ENCODE measurements around the gene TKT.

Gene TKT

GRCh38 chr3:53240989-53241972, 14.5 kb downstream of the TKT start:
- Mint-ChIP-seq H3K4me1 (peaks cover 22% of the 10 kb centered on the region), H3K4me3 (no peak overlapping the region), H3K27me3 (ENCODE audit: low read depth, poor library complexity) (no peaks in the 10 kb centered on the region), H3K9me3 (no peaks in the 10 kb centered on the region), H3K36me3 (ENCODE audit: low read depth) (peaks cover 35% of the 10 kb centered on the region), H3K27ac (no peak overlapping the region)
- DNase-seq: no peak
- TF ChIP-seq CTCF (IDR thresholded peaks at IDR 0.05): no peak

GRCh38 chr3:53239800-53240199, 16.0 kb downstream of the TKT start:
- Mint-ChIP-seq H3K4me3 (no peak overlapping the region), H3K9me3 (no peaks in the 10 kb centered on the region), H3K4me1 (peaks cover 17% of the 10 kb centered on the region), H3K27me3 (ENCODE audit: low read depth, poor library complexity) (no peaks in the 10 kb centered on the region), H3K27ac (peak overlapping the region; percentile 84), H3K36me3 (ENCODE audit: low read depth) (peaks cover 34% of the 10 kb centered on the region)
- no peak for DNase-seq
- TF ChIP-seq CTCF (IDR thresholded peaks at IDR 0.05): no peak

GRCh38 chr3:53238886-53239285, 16.9 kb downstream of the TKT start:
- peak overlapping the region; percentile 94 for H3K27ac Mint-ChIP-seq

GRCh38 chr3:53238051-53238850, 17.6 kb downstream of the TKT start:
- DNase-seq: no peak
- Mint-ChIP-seq H3K27me3 (ENCODE audit: low read depth, poor library complexity) (no peaks in the 10 kb centered on the region), H3K9me3 (no peaks in the 10 kb centered on the region), H3K36me3 (ENCODE audit: low read depth) (peaks cover 43% of the 10 kb centered on the region), H3K4me1 (peaks cover 4% of the 10 kb centered on the region), H3K4me3 (no peak overlapping the region), H3K27ac (no peak overlapping the region)
- TF ChIP-seq CTCF (IDR thresholded peaks at IDR 0.05): no peak

More at GRCh38 chr3:53238886-53239285, 16.9 kb downstream of the TKT start:
- TF ChIP-seq CTCF (IDR thresholded peaks at IDR 0.05): no peak
- H3K27me3 Mint-ChIP-seq (ENCODE audit: low read depth, poor library complexity): no peaks in the 10 kb centered on the region
- H3K9me3 Mint-ChIP-seq: no peaks in the 10 kb centered on the region
- H3K4me1 Mint-ChIP-seq: peaks cover 10% of the 10 kb centered on the region
- no peak for DNase-seq
- no peak overlapping the region for H3K4me3 Mint-ChIP-seq
- H3K36me3 Mint-ChIP-seq (ENCODE audit: low read depth): peaks cover 39% of the 10 kb centered on the region

- no peaks in the 10 kb centered on the region for H3K9me3 Mint-ChIP-seq
- H3K4me3 Mint-ChIP-seq: no peak overlapping the region
- H3K36me3 Mint-ChIP-seq (ENCODE audit: low read depth): peaks cover 45% of the 10 kb centered on the region
- H3K4me1 Mint-ChIP-seq: no peaks in the 10 kb centered on the region
- TF ChIP-seq CTCF (IDR thresholded peaks at IDR 0.05): no peak
- no peak for DNase-seq
- peak overlapping the region; percentile 95 for H3K27ac Mint-ChIP-seq
- H3K27me3 Mint-ChIP-seq (ENCODE audit: low read depth, poor library complexity): no peaks in the 10 kb centered on the region
Observed at GRCh38 chr3:53236112-53236841, 19.5 kb downstream of the TKT start.
